NB4 (cell line): Measurements from ENCODE around the gene BTBD9.

Experiments used
- POLR2A ChIP-seq: IDR thresholded peaks from 2 replicates; pipeline ENCODE4 v1.6.1; 2011; ENCODE audit warnings: mild to moderate bottlenecking; ENCODE audit not compliant: insufficient read length; ENCODE audit errors: extremely low read depth
- TF ChIP-seq, protein P1 (sequence below): IDR thresholded peaks from 2 replicates; pipeline ENCODE4 v1.6.1; 2011; ENCODE audit warnings: low read depth, low read length
- TF ChIP-seq, protein P2 (sequence below): IDR thresholded peaks from one replicate; pipeline ENCODE4 v1.5.1; 2012; ENCODE audit warnings: low read depth, low read length

DNA sequence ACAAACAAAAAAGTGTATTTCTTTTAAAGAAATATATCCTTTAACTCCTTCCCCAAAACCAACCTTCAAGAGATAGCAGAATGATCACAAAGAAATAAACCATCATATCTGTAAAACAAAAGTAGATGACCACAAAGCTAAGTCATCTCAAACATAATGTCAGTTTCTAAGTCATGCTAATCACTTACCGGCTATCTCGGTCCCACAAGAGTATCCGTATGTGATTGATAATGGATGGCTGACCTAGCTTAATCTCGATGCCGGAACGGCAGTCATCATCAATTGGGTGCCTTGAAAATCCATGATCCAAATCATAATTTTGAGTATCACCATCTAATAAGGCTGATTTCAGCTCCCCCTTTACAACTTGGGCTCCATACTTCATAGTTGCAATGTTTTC, 59.7 kb downstream of the BTBD9 start:
- TF ChIP-seq, protein P1, sequence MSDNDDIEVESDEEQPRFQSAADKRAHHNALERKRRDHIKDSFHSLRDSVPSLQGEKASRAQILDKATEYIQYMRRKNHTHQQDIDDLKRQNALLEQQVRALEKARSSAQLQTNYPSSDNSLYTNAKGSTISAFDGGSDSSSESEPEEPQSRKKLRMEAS: no peak
- TF ChIP-seq, protein P2, sequence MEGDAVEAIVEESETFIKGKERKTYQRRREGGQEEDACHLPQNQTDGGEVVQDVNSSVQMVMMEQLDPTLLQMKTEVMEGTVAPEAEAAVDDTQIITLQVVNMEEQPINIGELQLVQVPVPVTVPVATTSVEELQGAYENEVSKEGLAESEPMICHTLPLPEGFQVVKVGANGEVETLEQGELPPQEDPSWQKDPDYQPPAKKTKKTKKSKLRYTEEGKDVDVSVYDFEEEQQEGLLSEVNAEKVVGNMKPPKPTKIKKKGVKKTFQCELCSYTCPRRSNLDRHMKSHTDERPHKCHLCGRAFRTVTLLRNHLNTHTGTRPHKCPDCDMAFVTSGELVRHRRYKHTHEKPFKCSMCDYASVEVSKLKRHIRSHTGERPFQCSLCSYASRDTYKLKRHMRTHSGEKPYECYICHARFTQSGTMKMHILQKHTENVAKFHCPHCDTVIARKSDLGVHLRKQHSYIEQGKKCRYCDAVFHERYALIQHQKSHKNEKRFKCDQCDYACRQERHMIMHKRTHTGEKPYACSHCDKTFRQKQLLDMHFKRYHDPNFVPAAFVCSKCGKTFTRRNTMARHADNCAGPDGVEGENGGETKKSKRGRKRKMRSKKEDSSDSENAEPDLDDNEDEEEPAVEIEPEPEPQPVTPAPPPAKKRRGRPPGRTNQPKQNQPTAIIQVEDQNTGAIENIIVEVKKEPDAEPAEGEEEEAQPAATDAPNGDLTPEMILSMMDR: no peak
- TF ChIP-seq POLR2A: no peak
